Urothelium cell line (cell line): Measurements from ENCODE around the gene TEX52.
A peak's percentile ranks its signal among the peaks of the same experiment; 100 is the strongest.

Source experiments
- DNase-seq: peaks from one replicate; pipeline ENCODE4 v3.0.0; 2011; ENCODE audit warnings: low spot score, mixed read lengths
- FAIRE-seq: peaks from 2 replicates; lab custom pipeline; 2011; peaks lifted over from hg19 to GRCh38; lab: Jason Lieb, UNC

The TEX52 gene

DNA sequence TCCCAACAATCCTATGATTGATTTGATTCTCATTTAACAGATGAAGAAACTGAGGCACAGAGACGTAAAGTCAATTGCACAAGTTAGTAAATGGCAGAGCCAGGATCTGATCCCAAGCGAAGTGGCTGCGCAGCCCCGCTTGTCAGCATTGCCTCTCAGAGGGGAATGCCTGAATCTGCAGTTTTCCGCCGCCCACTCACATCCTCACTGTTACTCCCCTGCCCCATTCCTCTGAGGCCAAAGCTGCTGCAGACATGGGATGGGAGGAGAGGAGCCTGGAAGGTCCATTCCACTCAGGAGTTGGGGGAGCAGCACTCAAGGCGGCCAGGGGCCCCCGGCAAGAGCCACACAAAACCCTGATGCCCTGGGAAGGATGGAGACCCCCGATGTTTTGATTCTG is 23.0 kb downstream of the TEX52 start:
- FAIRE-seq: no peak
- no peak for DNase-seq

DNA sequence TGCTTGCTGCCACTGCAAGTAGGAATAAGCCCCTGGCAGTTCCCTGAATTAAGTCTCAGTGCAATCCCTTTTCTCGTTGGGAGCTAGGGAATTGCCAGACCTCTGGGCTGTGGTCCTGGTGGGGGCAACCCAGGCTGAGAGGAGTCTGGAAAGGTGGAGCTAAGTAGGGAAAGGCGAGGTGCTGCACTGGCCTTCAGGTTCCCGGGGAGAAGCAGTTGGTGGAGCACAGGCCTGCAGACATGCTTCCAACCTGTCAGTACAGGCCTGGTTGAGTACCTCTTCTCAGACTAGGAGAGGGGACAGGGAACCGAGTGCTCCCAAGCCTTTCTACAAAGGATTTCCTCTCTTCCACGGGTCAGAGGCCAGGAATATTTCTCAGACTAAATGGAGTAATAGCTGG is 23.5 kb downstream of the TEX52 start:
- FAIRE-seq (no peak), DNase-seq (no peak)

DNA sequence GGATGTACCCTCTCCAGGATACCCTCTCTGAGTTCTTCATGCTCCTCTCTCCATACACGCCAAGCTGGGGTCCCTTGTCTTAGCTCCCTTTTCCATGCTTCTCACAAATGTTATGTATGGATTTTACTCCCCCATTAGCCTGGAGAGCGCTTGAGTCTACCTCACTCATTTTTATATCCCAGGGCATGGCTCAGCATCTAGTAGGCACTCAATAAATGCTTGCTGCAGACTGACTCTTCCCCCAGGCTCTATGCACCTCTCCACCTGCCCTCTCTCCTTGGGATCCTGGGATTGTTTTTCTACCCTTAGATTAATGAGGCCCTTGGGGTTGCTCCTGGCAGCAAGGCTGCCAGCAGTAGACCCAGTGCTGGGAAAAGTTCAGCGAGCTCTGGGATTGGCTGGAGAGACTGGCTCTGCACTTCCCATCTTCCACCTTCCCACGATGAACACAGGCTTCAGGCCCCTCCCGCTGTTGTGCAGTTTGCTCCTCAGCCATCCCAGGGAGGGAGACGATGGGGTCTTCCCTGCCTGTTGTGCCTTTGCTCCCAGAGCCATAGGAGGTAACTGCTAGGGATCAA is 24.2 kb downstream of the TEX52 start:
- DNase-seq (no peak), FAIRE-seq (no peak)

DNA sequence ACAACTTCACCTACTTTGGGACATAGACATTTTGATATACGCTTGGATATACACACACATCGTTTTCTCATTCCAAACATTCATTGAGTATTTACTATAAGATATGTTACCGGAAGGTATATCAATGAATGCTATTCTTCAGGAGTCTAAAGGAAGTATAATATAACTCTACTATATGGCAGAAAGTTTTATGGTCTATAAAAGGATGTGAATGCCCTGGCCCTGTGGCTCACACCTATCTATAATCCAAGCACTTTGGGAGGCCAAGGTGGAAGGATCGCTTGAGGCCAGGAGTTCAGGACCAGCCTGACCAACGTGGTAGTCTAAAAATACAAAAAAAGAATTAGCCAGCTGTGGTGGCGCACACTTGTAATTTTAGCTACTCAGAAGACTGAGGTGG is 27.6 kb downstream of the TEX52 start:
- no peak for DNase-seq
- no peak for FAIRE-seq

DNA sequence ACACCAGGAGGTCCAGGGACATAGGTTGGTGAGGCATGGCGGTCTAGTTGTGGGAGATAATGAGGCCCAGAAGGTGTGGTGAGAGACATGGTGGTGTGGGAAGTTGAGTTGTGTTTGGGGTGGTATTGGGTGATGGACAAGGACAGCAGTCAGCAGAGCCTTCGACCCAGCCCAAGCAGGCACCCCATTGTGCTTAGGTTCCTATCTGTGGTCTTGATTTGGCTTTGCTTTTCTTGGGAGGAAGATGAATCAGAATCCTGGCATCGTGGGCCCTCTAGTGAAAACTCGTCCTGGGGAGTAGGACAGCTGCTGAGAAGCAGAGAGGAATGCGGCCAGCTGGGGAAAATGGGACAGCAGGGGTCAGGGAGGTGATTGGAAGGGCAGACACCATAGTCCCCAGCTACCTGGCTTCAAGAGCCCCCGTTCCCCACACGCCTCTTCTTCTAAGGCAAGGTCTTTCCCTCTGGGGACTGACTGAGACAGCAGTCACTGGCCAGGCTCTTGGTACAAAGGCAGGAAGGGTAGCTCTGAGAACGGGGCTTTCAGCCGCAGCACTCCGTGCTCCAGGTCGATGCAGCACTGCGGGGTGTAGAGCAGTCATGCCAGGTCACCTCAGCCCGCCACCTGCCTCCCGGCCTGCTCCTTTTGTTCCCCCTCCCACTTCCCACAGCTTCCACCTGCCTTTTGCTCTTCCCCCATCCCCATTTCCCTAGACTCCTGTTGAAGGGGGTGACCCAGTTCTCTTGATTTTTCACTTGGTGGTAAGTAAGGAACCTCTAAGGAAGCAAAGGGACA is 29.9 kb downstream of the TEX52 start:
- no peak for DNase-seq
- FAIRE-seq: no peak

DNA sequence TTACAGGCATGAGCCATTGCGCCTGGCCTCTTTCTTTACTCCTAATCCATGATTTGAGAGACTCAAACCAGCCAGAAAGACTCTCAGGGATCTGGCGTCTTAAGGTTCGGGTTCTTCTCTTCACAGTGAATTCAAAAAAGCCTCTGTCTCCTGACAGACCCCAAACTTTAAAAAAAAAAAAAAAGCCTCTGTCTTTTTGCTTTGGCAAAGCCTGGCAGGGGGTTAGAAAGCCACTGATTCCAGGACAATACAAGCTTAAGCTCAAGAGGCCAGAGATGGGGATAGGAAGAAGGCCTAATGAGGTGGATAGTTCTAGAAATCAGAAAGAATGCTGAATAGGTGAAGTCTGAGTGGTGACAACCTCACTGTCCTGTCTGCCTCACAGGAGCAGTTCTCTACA is 30.8 kb downstream of the TEX52 start:
- DNase-seq (no peak), FAIRE-seq (no peak)

DNA sequence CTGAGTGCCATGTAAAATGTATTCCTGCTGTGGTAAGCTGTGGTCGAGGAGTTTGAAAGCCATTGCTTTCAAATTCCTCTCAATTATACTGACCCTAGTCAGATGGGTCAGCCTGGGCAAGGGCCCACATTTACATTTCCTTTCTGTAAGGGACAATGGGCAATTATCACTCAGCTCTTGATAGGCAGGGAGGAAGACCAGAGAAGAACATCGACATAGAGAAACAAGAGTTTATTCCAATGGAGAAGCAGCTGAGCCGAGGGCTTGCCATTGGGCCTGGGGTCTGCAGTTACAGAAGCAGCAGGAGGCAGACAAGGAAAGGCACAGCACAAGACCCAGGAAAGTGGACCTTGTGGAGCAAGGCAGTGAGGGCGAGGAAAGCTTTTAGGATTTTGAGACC is 31.7 kb downstream of the TEX52 start:
- DNase-seq (no peak), FAIRE-seq (no peak)

DNA sequence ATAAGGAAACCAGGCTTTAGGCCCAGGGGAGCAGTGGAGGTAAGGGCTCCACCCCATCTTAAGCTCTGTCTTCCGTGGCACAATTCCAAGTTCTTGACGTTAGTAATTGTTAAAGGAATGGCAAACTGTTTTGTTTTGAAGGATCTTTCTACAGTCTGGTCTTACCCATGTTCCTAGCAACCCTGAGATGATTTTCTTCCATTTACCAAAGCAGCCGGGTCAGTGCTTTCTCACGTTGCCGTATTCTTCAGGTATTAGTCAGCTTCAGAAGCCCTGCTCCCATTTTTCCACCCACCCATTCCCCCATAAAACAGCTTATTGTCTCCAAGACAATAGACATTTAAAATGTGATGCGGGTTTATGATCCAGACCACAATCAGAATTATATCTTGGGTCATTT is 32.3 kb downstream of the TEX52 start:
- FAIRE-seq: no peak
- DNase-seq: no peak

DNA sequence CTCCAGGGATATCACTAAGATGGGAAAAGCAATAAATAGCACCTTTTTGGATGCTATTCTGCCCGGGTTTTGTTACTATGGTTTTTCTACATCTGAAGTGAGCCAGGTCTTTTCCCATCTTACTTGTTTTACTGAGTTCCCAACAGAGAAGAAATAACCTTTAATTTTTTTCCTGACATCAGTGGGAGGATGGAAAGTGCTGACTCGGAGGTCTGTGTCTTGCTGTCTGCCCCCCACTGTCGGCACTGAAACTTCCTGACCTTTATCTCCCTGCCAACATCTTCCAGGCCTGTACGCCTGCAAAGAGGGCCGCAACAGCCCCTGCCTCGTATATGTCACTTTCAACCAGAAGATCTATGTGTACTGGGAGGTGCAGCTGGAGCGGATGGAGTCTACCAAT is 33.4 kb downstream of the TEX52 start:
- DNase-seq (no peak), FAIRE-seq (peak; percentile 61)

DNA sequence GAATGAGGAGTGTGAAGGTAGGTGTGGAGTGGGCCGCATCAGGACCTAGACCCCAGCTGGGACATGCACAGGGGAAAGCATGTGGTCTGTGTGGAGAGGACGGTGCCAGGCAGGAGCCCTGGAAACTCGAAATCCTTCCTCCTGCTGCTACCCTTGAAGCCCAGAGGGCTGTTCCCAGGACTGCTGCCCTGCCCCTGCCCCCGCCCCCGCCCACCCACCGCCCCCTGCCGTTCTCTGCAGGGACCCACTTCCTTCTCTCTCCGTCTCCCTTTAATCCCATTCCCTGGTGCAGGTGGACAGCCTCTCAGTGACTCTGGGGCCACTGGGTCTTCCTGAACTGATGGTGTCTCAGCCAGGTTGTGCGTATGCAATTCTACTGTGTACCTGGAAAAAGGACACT is 36.4 kb downstream of the TEX52 start:
- no peak for FAIRE-seq
- DNase-seq: no peak

DNA sequence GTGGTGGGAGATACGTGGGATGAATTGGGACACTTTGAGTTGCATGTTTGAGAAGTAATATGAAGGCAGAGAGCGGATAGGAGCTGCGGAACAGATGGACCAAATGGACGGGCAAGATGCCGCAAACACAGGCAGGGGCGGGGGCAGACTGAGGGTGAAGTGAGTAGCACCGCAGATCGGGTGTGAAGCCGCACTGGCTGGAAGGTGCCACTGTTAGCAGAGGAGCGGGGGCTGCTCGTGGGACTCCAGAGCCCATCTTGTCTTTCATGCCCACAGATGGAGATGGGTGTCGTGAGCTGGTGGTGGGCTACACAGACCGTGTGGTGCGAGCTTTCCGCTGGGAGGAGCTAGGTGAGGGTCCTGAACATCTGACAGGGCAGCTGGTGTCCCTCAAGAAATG is 37.0 kb downstream of the TEX52 start:
- no peak for FAIRE-seq
- no peak for DNase-seq

DNA sequence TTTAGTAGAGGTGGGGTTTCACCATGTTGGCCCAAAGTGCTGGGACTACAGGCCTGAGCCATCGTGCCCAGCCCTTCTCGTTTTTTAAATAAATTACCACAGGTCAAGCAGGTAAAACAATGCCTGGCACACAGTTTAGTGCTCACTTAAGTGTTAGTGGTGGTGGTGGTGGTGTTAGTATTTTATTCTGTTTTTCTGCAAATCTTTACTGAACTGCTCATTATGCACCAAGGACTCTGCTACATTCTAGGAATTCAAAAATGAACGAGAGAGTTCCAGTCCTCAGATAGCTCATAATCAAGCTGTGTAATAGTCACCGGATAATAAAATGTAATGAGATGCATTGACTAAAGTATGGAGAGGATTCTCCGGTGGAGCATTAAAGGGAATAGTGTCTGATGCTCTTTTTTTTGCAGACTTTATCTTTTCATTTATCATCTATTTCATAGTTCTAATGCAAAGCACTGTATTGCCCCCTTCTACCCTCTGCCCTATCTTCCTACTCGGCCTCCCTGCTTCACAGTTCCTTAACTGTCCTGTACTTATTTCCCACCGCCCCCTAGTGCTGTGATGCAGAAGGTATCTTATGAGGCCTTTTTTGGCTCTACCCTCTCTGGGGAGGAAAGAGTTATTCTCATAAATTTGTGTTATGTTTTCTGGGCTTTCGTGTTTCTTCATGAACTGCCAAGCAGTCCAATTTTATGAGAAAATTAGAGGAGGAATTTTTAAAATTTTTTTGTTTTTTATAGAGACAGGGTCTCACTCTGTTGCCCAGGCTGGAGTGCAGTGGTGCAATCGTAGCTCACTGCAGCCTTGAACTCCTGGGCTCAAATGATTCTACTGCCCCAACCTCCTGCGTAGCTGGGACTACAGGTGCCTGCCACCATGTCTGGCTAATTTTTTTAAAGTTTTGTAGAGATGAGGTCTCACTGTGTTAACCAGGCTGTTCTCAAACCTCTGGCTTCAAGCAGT is 43.3 kb downstream of the TEX52 start:
- FAIRE-seq: no peak

DNA sequence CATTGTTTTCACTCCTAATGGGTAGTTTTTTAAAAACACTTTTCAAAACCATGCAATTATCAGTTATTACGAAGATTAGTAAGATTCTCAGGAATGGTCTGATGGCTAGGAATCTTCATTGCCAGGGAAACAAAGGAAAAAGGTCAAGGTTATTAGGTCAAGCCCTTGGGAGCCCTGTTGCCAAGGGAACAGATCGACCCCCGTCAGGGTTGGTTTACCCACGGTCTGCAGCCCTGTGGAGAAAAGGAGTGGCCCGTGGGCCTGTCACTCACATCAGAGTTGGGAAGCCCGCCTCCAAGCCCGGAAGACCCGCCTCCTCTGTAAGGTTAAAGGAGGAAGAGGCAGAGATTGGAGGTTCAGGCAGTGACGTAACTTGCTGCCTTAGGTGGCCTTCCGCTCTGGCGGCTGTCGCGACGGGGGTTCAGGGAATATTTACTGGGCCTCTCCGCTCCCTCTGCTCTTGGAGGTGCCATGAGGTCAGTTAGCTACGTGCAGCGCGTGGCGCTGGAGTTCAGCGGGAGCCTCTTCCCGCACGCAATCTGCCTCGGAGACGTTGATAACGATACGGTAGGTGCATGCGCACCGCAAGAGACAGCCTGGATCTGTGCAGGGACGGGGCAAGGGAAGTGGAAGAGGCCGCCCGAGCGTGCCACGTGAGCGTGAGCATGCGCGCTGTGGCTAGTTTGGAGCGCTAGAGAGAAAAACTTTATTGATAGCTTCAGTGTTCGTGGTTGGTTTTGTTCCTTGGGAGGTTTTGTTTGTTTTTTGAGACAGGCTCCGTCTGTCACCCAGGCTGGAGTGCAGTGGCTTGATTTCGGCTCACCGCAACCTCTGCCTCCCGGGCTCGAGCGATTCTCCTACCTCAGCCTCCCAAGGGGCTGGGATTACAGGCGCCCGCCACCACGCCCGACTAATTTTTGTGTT is 44.3 kb downstream of the TEX52 start, which contains the start of gene ITFG2:
ITFG2 (plus strand) TSS at position 379 of the 924 bp plus-strand sequence; CDS start at position 472, 93 bp downstream.
- peak; percentile 99 for DNase-seq
- peak; percentile 97 for FAIRE-seq

More for the DNA sequence above, 43.3 kb downstream of the TEX52 start:
- peak; percentile 78 for DNase-seq

DNA sequence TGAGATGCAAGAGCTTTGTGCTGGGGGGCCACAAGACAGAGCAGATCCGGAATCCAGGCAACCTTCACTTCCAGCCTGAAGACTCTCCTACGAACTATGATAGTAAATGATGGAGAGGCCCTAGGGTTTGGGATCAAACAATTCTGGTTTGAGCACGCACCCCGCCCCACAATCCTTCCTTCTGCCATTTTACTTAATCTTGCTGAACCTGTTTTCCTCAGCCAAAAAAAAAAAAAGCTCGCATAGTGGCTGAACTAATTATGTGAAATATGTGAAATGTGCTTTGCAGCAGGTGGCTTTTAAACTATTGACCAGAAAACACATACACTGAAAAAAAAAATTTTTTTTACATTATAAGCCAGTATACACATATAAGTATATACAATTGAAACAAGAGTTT is 45.0 kb downstream of the TEX52 start:
- no peak for FAIRE-seq

DNA sequence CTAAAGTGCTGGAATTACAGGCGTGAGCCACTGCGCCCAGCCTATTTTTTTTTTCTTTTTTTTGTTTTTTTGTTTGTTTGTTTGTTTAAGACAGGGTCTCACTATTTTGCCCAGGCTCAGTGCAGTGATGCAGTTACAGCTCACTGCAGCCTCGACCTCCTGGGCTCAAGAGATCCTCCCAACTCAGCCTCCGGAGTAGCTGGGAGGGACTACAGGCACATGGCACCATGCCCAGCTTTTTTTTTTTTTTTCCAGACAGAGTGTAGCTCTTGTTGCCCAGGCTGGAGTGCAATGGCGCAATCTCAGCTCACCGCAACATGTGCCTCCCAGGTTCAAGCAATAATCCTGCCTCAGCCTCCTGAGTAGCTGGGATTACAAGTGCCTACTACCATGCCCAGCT is 50.1 kb downstream of the TEX52 start:
- no peak for FAIRE-seq
- DNase-seq: no peak

More for the DNA sequence above, 45.0 kb downstream of the TEX52 start:
- DNase-seq: no peak

DNA sequence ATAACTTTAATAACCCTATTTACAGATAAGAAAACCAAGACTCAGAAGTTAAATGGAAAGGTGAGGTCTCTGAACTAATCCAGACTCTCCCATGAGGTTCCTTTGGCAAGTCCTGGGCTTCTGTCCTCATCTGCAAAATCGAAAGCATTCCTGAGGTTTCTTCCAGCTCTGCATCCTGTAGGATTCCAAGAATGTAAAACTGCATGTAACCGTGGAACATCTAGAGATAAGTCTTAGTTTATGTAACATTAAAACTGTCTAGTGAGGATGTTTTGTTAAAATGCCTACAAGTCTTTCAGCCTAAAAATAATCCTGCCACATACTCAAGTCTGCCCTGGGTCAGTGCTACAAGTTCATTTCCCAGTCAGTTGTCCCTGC is 51.7 kb downstream of the TEX52 start:
- FAIRE-seq (no peak), DNase-seq (no peak)

DNA sequence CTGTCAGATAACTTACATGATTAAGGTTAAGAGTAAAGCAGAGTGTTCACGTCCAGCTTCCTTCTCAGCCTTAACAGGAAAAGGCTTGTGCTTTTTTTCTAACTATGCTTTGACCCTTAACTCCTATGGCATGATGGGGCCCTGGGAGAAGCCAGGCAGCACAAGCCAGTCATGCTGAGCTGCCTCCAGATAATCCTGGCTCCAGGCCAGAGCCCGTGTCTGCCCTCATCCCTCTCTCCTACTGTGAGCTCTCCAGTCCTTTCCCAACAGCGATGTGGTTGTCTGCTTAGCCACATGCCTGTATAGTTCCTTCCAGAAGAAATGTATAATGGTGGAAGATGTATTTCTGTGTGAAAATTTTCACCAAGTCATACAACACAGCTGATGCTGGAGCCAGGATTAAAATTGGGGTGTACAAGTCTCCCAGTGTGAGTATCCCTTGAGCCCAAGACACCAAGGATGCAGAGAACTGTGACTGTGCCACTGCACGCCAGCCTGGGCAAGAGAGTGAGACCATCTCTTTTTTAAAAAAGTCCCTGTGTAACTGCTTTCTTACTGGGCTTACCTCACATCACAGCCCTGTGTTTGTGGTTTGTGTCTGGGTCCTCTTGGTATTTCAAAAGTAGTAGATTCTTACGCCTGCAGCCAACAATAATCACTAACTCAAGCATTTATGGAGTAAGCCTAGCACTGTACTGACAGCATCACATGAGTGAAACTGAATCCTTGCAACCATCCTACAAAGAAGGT is 52.3 kb downstream of the TEX52 start:
- peak; percentile 23 for FAIRE-seq
- DNase-seq: no peak

DNA sequence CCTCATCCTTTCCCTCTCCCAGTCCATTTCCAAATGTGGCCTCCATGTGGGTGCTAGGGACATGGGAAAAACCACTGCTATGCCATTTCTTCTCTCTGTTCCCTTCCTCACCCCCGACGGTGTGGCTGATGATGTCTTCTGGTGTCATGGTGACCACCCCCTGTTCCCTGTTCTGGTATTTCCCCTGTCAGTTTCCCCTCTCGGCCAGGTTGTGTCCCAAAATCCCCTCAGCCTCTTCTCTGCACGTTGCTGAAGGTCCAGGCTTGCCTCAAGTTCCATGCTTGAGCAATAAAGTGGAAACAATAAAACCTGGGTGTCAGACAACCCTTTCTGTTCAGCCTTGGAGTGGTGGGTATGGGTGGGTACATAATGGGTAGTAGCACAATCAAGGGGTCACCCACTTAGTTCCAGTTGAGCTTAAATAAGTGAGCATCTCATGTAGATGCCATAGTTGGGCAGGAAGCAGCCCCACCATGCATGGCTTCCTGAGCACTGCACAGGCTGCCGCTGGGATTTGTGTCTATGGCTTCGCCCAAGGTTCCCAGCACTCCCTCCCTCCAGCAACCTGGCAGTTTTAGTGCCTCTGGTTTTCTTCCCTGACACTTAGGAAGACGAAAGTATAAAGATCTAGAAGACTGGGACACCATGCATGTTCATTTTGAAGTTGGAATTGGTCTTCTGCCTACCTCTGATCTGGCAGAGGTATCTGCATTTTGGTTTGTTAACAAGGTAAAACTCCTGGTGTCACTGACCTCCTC is 53.0 kb downstream of the TEX52 start:
- FAIRE-seq (no peak), DNase-seq (no peak)
